ENCODE measurements around the gene AADACL3.

GRCh38 chr1:12756768-12757413, 41.0 kb downstream of the AADACL3 start:
- TF ChIP-seq POLR2A (IDR thresholded peaks at IDR 0.05; ENCODE audit: low read depth, low read length) (no peak), TAF1 (IDR thresholded peaks at IDR 0.05; ENCODE audit: borderline replicate concordance, low read depth, low read length) (no peak)
